Central memory CD4-positive, alpha-beta T cell (primary cell): ENCODE results near the gene PEMT.
A peak's percentile ranks its signal among the peaks of the same experiment; 100 is the strongest.

Source experiments
- DNase-seq: peaks from one replicate; pipeline ENCODE4 v3.0.0; 2022

The PEMT gene

DNA sequence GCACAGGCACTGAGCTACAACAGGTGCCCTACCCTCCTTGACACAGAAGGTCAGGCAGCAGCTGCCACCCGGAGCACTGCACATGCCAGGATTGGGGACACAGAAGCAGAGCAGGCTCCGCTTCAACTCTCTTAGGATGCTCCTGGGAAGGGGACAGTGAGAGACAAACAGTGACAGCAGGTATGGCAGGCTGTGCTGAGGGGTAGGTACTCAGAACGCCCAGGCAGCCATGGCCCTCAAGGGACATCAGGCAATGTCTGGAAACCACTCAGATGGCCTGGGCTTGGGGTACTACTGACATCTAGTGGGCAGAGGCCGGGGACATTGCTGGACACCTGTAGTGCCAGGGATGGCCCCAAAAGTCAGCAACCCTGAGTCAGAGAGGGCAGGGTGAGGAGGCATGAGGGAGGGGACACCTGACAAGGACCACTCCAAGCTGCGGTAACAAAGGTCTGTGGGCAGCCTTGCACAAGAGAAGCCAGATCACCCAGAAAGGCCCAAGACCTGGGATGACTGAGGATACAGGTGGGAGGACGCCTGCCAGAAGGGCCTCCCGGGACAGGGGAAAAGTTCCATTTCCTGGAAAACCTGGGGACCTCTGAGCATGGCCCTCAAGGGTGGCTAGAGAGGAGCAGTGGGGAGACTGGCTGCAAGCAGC, 21.2 kb downstream of the PEMT start:
- no peak for DNase-seq

DNA sequence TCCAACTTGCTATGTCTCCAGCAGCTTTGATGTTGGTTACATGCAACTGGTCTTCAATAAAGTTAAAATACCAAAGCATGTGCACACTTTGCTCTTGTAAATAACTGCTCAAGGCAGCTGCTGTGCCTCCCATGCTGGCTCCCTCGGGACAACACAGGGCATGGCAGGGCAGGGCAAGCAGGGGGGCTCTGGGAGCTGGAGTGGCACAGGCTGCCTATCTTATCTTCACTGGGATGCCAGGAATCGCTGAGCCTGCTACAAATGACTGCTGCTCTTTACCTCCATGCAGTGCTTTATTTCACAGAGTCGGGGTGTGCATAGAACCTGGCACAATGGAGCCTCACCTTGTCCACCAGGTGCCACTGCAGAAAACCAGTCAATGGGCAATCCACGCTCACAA, 21.8 kb downstream of the PEMT start:
- no peak for DNase-seq

GRCh38 chr17:17568772-17569195, 22.7 kb downstream of the PEMT start:
- DNase-seq = peak; percentile 17

GRCh38 chr17:17567631-17568030, 23.9 kb downstream of the PEMT start:
- DNase-seq = no peak

DNA sequence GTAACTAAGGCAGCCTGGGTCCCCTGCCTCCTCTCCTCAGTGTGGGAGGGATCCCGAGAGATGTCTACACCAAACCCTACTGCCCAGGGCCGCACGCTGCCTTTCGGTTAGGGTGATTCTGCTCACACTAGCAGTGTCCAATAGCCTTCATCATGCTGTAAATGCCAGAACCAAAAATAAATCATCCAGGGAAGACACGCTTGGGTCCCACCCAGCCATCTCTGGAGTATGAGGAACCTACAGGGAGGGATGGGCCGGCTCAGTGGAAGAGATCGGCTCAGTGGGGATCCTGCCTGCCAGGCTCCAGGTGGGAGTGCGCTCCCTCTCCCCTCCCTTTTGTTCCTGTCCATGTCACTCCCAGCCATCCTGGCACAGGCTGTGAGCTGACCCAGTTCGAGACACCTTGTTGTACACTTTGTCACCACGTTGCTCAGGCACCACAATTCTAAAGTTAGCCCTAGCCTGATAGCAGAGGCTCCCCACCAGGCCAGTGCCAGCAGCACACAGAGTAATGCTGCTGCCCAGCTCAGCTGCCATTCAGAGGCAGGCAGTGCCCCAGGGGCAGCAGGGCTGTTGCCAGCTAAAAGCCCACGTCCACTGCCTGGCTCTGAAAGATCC, 24.5 kb downstream of the PEMT start:
- DNase-seq = no peak

DNA sequence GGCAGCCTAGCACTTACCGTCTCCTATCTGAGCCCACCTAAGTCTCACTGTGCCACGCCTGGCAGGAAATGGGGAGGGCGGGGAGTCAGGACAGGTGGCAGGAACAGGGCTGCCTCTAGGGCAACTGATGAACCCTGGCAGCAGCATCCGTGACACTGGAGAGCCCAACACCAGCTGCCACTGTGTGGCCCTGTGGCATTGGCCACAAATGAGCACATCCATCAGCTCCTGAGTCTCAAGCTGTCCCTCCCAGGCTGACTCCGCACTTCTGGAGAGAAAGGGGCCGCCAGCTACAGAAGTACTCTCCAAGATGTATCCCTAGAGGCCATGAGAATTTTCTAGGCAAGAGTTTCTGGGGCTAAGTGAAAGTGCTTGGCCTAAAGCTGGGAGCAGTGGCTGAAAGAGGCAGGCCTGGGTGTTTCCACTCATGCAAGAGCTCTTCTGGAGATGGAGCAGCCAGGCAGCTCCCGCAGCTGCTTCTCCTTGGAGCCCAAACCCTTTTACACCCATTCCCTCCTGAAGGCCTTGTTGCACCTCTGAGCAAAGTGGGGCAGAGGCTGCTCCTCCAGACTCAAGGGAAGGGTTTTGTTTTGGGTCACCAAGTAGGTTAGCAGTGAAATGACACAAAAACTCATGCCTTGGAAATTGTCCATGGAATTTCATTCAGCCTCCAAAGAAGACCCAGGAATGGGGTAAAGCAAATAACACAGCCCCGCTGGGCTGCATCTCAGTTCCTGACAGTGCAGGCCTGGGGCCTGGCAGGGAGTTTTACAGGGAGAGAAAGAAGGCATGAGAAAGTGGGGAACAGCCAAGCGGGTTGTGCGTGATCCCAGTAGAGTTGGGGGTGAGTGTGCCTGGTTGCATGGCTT, 25.8 kb downstream of the PEMT start:
- DNase-seq = no peak

GRCh38 chr17:17564896-17565295, 26.6 kb downstream of the PEMT start:
- DNase-seq = no peak

GRCh38 chr17:17564323-17564722, 27.2 kb downstream of the PEMT start:
- DNase-seq = no peak

- no peak for DNase-seq
These were observed 28.0 kb downstream of the PEMT start for GRCh38 chr17:17563530-17563929.

DNA sequence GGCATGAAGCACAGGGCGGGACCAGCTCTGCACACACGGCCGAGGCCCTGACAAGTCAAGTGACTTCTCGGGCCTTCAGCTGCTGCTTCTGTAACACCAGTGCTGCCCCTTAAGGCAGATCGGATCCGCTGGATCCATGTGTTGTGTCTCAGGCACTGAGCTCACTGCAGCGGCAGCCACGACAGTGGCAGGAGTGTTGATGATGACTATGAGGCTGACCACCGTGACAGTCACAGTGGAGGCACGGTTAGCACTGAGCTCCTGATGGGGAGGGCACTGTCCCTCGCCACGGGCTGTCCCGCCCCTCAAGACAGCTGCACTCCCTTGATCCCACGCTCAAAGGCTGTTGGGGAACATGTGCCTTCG, 29.4 kb downstream of the PEMT start:
- no peak for DNase-seq

DNA sequence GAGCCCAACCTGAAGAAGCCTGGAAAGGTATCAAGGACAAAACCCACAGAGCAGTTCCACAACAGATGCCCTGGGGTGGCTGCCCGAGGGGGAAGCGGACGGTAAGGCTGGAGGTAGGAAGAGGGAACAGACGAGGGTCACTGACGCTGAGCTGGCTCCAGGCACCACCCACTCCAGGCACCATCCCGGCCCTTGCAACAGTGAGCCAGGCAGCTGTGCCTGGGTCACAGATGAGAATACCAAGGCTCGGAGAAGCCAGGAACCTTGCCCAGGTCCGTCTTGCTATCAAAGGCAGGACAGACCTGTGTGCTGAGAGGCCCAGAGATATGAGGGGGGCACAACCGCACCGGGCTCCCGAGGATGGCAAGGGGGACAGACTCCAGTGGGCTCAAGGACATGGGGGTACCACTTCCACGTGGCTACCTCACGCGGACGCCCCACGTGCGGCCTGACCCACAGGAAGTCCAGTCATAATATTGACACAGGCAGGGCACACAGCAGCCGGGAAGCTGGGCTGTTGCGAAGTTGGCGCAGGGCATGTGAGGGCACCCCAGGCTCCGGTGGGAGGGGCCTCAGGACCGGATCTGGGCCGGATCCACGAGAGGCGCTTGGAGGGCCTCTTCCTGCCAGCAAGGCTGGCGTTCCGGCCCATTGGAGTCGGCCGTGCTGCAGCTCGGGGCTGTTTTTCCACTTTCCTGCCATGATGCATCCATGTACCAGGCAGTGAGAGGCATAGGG, 29.9 kb downstream of the PEMT start:
- DNase-seq = no peak

DNA sequence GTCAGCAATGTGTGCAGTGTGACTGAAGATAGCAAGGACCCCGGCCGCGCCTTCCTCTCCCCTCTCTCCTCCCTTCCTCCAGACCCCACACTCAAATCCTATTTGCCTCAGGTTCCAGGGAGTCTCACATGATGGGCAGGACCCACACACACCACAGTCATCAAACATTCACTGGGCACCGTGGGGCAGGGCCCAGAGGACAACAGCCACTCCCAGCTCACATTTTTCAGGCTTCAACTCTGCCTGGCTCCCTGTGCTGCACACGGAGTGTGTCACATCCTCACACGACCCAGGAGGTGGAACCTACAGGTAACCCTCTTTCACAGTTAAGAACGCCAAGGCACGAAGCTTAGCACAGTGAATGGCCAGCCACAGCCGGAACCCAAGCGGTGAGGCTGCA, 30.5 kb downstream of the PEMT start:
- DNase-seq = no peak

GRCh38 chr17:17560167-17560566, 31.3 kb downstream of the PEMT start:
- no peak for DNase-seq

DNA sequence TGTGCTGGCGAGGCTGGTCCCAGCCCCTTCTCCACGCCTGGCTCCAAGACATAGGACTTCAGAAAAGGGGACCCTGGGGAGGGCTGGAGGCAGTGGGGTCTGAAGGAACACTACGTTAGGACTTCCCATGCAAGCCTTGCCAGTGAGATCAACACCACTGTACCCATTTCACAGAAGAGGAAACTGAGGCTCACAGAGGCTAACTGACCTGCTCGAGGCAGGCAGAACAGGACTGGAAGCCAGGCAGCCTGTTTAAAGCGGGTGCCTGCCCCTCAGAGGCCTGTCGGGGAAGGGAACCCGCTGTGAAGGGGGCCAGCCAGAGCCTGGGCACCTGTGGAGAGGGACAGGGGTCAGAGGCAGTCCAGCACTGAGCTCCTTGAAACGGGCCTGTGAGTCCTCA, 32.3 kb downstream of the PEMT start:
- DNase-seq = no peak

DNA sequence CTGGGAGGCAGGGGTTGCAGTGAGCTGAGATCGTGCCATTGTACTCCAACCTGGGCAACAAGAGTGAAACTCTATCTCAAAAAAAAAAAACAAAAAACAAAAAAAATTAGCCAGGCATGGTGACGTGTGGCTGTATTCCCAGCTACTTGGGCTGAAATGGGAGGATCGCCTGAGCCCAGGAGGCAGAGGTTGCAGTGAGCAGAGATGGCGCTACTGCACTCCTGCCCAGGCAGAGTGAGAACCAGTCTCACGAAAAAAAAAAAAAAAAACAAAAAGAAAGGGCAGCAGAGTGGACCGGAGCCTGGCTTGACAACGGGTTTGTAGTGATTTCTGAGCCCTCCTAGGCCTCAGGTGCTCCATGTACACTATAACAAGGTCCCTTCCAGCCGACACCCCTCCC, 33.1 kb downstream of the PEMT start:
- no peak for DNase-seq

GRCh38 chr17:17557796-17558195, 33.7 kb downstream of the PEMT start:
- no peak for DNase-seq

GRCh38 chr17:17556671-17557070, 34.8 kb downstream of the PEMT start:
- no peak for DNase-seq

DNA sequence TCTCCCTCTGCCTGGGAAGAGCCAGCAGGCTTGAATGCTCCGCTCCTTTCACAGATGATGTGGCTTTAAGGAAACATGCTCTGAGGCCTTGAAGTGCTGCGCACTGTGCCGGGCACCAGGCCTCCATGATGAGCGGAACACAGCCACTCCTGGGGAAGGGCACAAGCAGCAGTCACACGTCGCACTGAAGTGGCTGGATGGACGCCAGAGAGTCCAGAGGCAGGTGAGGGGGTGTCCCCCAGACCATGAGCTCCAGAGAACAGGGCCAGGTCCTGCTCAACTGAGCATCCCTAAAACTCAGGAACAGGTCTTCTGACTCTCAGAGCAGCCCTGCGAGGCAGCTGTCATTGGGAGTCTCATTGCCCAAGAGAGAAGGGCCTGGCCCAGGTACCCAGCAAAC, 35.6 kb downstream of the PEMT start:
- no peak for DNase-seq

GRCh38 chr17:17555151-17555550, 36.4 kb downstream of the PEMT start:
- DNase-seq = no peak

GRCh38 chr17:17554266-17554665, 37.2 kb downstream of the PEMT start:
- no peak for DNase-seq

GRCh38 chr17:17553217-17554195, 38.0 kb downstream of the PEMT start:
- DNase-seq = no peak
